H7 (cell line): Measurements from ENCODE around the gene RIMBP3B. TPM values are rescaled to one million over a fixed set of nuclear protein-coding genes. Genes with fewer than 3 reads are reported as not detected.
"Not testable (repeated sequence)": the region's sequence is repeated elsewhere in the genome, so short reads cannot be mapped to it uniquely, and the experiment has no call there.

Experiments
- DNase-seq: peaks from one replicate; pipeline ENCODE4 v3.0.0; 2012
- H3K27me3 ChIP-seq: 2 replicates; pipeline ENCODE4 v1.6.0; 2011; ENCODE audit warnings: mild to moderate bottlenecking, low read length; ENCODE audit not compliant: control insufficient read depth, insufficient read depth
- H3K36me3 ChIP-seq: replicated peaks from 2 replicates; pipeline ENCODE4 v1.5.1; 2011; ENCODE audit warnings: low read length; ENCODE audit not compliant: control insufficient read depth, insufficient read depth
- H3K4me3 ChIP-seq: 2 replicates; pipeline ENCODE4 v1.5.1; 2011; ENCODE audit warnings: low read depth, mild to moderate bottlenecking, control low read depth, low read length, moderate library complexity; ENCODE audit not compliant: insufficient read depth
- total RNA-seq: library from RNA; depleted of rRNA; stranded (reverse); fragments of >200 nt; shearing (Covaris generic); gene quantifications from 2 replicates; pipeline ENCODE4 v1.2.3, GENCODE V29; 2014; rRNA removed

The RIMBP3B gene
- total RNA-seq, result 0.22 and 0.24 TPM in 2 replicates

GRCh38 chr22:21383701-21384467, at the start of gene RIMBP3B:
Gene RIMBP3B (plus strand): TSS chr22:21383751. CDS start chr22:21383859, 108 bp downstream.
- not testable (repeated sequence) for H3K4me3 ChIP-seq

GRCh38 chr22:21357527-21357926, 26.0 kb upstream of the RIMBP3B start:
- not testable (repeated sequence) for H3K27me3 ChIP-seq, H3K36me3 ChIP-seq, H3K4me3 ChIP-seq, DNase-seq

More at GRCh38 chr22:21383701-21384467, at the start of gene RIMBP3B:
- not testable (repeated sequence) for H3K27me3 ChIP-seq, H3K36me3 ChIP-seq, DNase-seq

GRCh38 chr22:21360525-21360924, 23.0 kb upstream of the RIMBP3B start:
- not testable (repeated sequence) for H3K36me3 ChIP-seq, DNase-seq, H3K4me3 ChIP-seq, H3K27me3 ChIP-seq

- not testable (repeated sequence) for H3K36me3 ChIP-seq, H3K4me3 ChIP-seq, DNase-seq, H3K27me3 ChIP-seq
Observed at GRCh38 chr22:21362473-21362872, 21.1 kb upstream of the RIMBP3B start.

GRCh38 chr22:21363061-21363460, 20.5 kb upstream of the RIMBP3B start:
- not testable (repeated sequence) for DNase-seq, H3K4me3 ChIP-seq, H3K27me3 ChIP-seq, H3K36me3 ChIP-seq

- H3K36me3 ChIP-seq, H3K27me3 ChIP-seq, H3K4me3 ChIP-seq, DNase-seq: not testable (repeated sequence)
Observed at GRCh38 chr22:21363803-21364202, 19.7 kb upstream of the RIMBP3B start.

- H3K27me3 ChIP-seq, DNase-seq, H3K4me3 ChIP-seq, H3K36me3 ChIP-seq: not testable (repeated sequence)
Observed at GRCh38 chr22:21364362-21364761, 19.2 kb upstream of the RIMBP3B start.

GRCh38 chr22:21365337-21365736, 18.2 kb upstream of the RIMBP3B start:
- H3K4me3 ChIP-seq, result not testable (repeated sequence)

GRCh38 chr22:21368603-21369310, 14.8 kb upstream of the RIMBP3B start:
- not testable (repeated sequence) for H3K36me3 ChIP-seq, H3K27me3 ChIP-seq, DNase-seq, H3K4me3 ChIP-seq

More at GRCh38 chr22:21365337-21365736, 18.2 kb upstream of the RIMBP3B start:
- not testable (repeated sequence) for H3K36me3 ChIP-seq, DNase-seq, H3K27me3 ChIP-seq

- H3K27me3 ChIP-seq, H3K36me3 ChIP-seq, H3K4me3 ChIP-seq, DNase-seq: not testable (repeated sequence)
Observed at GRCh38 chr22:21375880-21376279, 7.7 kb upstream of the RIMBP3B start.

- H3K36me3 ChIP-seq, H3K27me3 ChIP-seq, H3K4me3 ChIP-seq, DNase-seq: not testable (repeated sequence)
Observed at GRCh38 chr22:21384468-21385357, 1.2 kb downstream of the RIMBP3B start.

GRCh38 chr22:21389480-21389879, 5.9 kb downstream of the RIMBP3B start:
- H3K36me3 ChIP-seq, H3K4me3 ChIP-seq, H3K27me3 ChIP-seq, DNase-seq: not testable (repeated sequence)

GRCh38 chr22:21390013-21390412, 6.5 kb downstream of the RIMBP3B start:
- not testable (repeated sequence) for H3K27me3 ChIP-seq, DNase-seq, H3K4me3 ChIP-seq, H3K36me3 ChIP-seq

GRCh38 chr22:21394613-21395012, 11.1 kb downstream of the RIMBP3B start:
- H3K4me3 ChIP-seq, DNase-seq, H3K36me3 ChIP-seq, H3K27me3 ChIP-seq: not testable (repeated sequence)
